ENCODE measurements around the gene RASSF9. TPM values are rescaled to one million over a fixed set of nuclear protein-coding genes. Genes with fewer than 3 reads are reported as not detected.

Gene RASSF9
- total RNA-seq, 3 donors from 2014 or later: 2.2 to 2.9 (median 2.9) TPM

- H3K36me3 ChIP-seq: no peaks in the 10 kb centered on the region
- no peaks in the 10 kb centered on the region for H3K9me3 ChIP-seq
- no peaks in the 10 kb centered on the region for H3K4me1 ChIP-seq
- H3K4me3 ChIP-seq: no peak overlapping the region
- H3K27ac ChIP-seq: no peak overlapping the region
- no peaks in the 10 kb centered on the region for H3K27me3 ChIP-seq
- TF ChIP-seq POLR2A (IDR thresholded peaks at IDR 0.05) (no peak), POLR2AphosphoS5 (IDR thresholded peaks at IDR 0.05) (no peak), CTCF (IDR thresholded peaks at IDR 0.05) (no peak)
- intact Hi-C loops (cut with DNase I; ENCODE audit: low total_unique reads): no loop called here
- no peak for DNase-seq (ENCODE audit: low spot score in 2 of 2)
These were observed 7.5 kb upstream of the RASSF9 start for GRCh38 chr12:85843606-85844310.

GRCh38 chr12:85835426-85836196 lies 598 bp downstream of the RASSF9 start:
- H3K9me3 ChIP-seq: no peaks in the 10 kb centered on the region
- no peaks in the 10 kb centered on the region for H3K36me3 ChIP-seq
- H3K4me1 ChIP-seq: no peaks in the 10 kb centered on the region
- TF ChIP-seq POLR2A (IDR thresholded peaks at IDR 0.05) (no peak), POLR2AphosphoS5 (IDR thresholded peaks at IDR 0.05) (no peak), CTCF (IDR thresholded peaks at IDR 0.05) (no peak)
- H3K27ac ChIP-seq: peak overlapping the region; percentile 80 to 85
- no peak for DNase-seq (ENCODE audit: low spot score in 2 of 2)
- peak overlapping the region; percentile 45 to 59 (median 50) for H3K4me3 ChIP-seq
- intact Hi-C loops (cut with DNase I; ENCODE audit: low total_unique reads): no loop called here
- H3K27me3 ChIP-seq: no peaks in the 10 kb centered on the region

- no peak overlapping the region for H3K27ac ChIP-seq
- peak overlapping the region in 2 of 3 donors; percentile 0 to 50 for H3K4me3 ChIP-seq
- H3K36me3 ChIP-seq: no peaks in the 10 kb centered on the region
- H3K9me3 ChIP-seq: no peaks in the 10 kb centered on the region
- no peak for DNase-seq (ENCODE audit: low spot score in 2 of 2)
- H3K4me1 ChIP-seq: no peaks in the 10 kb centered on the region
- no peaks in the 10 kb centered on the region for H3K27me3 ChIP-seq
- TF ChIP-seq POLR2A (IDR thresholded peaks at IDR 0.05): no peak
- TF ChIP-seq POLR2AphosphoS5 (IDR thresholded peaks at IDR 0.05): no peak
- intact Hi-C loops (cut with DNase I; ENCODE audit: low total_unique reads): no loop called here
These were observed 1.8 kb downstream of the RASSF9 start for GRCh38 chr12:85834378-85834777.

GRCh38 chr12:85833579-85833978 lies 2.6 kb downstream of the RASSF9 start:
- no peaks in the 10 kb centered on the region for H3K36me3 ChIP-seq
- no peak overlapping the region for H3K27ac ChIP-seq
- H3K4me1 ChIP-seq: no peaks in the 10 kb centered on the region
- DNase-seq (ENCODE audit: low spot score in 2 of 2): no peak
- H3K27me3 ChIP-seq: no peaks in the 10 kb centered on the region
- intact Hi-C loops (cut with DNase I; ENCODE audit: low total_unique reads): no loop called here
- TF ChIP-seq POLR2A (IDR thresholded peaks at IDR 0.05) (no peak), CTCF (IDR thresholded peaks at IDR 0.05) (no peak), POLR2AphosphoS5 (IDR thresholded peaks at IDR 0.05) (no peak)
- no peak overlapping the region for H3K4me3 ChIP-seq
- H3K9me3 ChIP-seq: no peaks in the 10 kb centered on the region

- Histone ChIP-seq H3K9me3 (no peaks in the 10 kb centered on the region), H3K27me3 (no peaks in the 10 kb centered on the region), H3K36me3 (no peaks in the 10 kb centered on the region), H3K4me3 (no peak overlapping the region), H3K27ac (peak overlapping the region in 1 of 2 donors; percentile 13), H3K4me1 (no peaks in the 10 kb centered on the region)
- no peak for DNase-seq (ENCODE audit: low spot score in 2 of 2)
- intact Hi-C loops (cut with DNase I; ENCODE audit: low total_unique reads): no loop called here
- TF ChIP-seq CTCF (IDR thresholded peaks at IDR 0.05) (no peak), POLR2AphosphoS5 (IDR thresholded peaks at IDR 0.05) (no peak), POLR2A (IDR thresholded peaks at IDR 0.05) (no peak)
These were observed 4.8 kb downstream of the RASSF9 start for GRCh38 chr12:85831327-85831990.

Data from breast epithelium (tissue), 4 donors.